ENCODE measurements around the gene FNIP1. TPM values are rescaled to one million over a fixed set of nuclear protein-coding genes. Genes with fewer than 3 reads are reported as not detected.

The FNIP1 gene
- total and polyA plus RNA-seq, 2 of the 8 experiments (the other 6 are each of a cell fraction or from before 2014, with no cell fraction given): 3.5 to 17.3 TPM

GRCh38 chr5:131677115-131677514, 119.7 kb downstream of the FNIP1 start:
- Histone ChIP-seq H2BK5ac (ENCODE audit: low read depth, low read length) (no peak overlapping the region), H3K18ac (ENCODE audit: extremely low read depth, low read length) (no peak overlapping the region), H3K4me3 (ENCODE audit: extremely low read depth in 1 of 4, insufficient read depth in 2 of 4, low read depth in 3 of 4, low read length in 4 of 4) (no peak overlapping the region), H4K5ac (ENCODE audit: insufficient read length, low read depth, low read length) (no peak overlapping the region), H4K91ac (replicated peaks; ENCODE audit: insufficient read length, low read length) (no peak overlapping the region), H3K27me3 (replicated peaks in 1 of 4; ENCODE audit: control insufficient read depth in 3 of 4, extremely low read depth in 1 of 4, insufficient read depth in 3 of 4, low read length in 3 of 4) (no peaks in the 10 kb centered on the region), H2AK5ac (ENCODE audit: low read depth, low read length) (no peak overlapping the region), H3K4ac (replicated peaks; ENCODE audit: insufficient read length, low read depth, low read length) (no peak overlapping the region), H4K8ac (ENCODE audit: extremely low read depth, insufficient read depth, low read length) (no peak overlapping the region), H3K23ac (ENCODE audit: insufficient read length) (no peak overlapping the region), H4K20me1 (replicated peaks in 1 of 2; ENCODE audit: control insufficient read depth in 1 of 2, insufficient read depth in 2 of 2, low read length in 2 of 2) (no peaks in the 10 kb centered on the region), H2BK15ac (ENCODE audit: low read length) (no peak overlapping the region), H3K4me1 (replicated peaks in 1 of 4; ENCODE audit: control insufficient read depth in 3 of 4, insufficient read depth in 4 of 4, low read length in 3 of 4) (no peaks in the 10 kb centered on the region), H3K4me2 (ENCODE audit: insufficient read depth in 1 of 2, low read depth in 2 of 2, low read length in 2 of 2) (no peak overlapping the region), H3K79me2 (ENCODE audit: control insufficient read depth in 1 of 2, insufficient read depth in 2 of 2, low read length in 2 of 2) (no peaks in the 10 kb centered on the region), H2BK12ac (ENCODE audit: low read depth, low read length) (no peak overlapping the region), H3K27ac (ENCODE audit: low read depth, low read length) (no peak overlapping the region), H3K9me3 (ENCODE audit: insufficient read depth in 2 of 2, low read depth in 1 of 2, low read length in 1 of 2) (no peaks in the 10 kb centered on the region), H2BK20ac (ENCODE audit: low read length) (no peak overlapping the region), H3K56ac (replicated peaks; ENCODE audit: insufficient read length, low read depth, low read length) (no peak overlapping the region), H2BK120ac (replicated peaks; ENCODE audit: low read depth, low read length) (no peak overlapping the region), H3K79me1 (ENCODE audit: low read depth, low read length) (no peaks in the 10 kb centered on the region), H3K9ac (replicated peaks in 1 of 4; ENCODE audit: extremely low read depth in 1 of 4, low read depth in 3 of 4, low read length in 3 of 4) (no peak overlapping the region), H3K23me2 (ENCODE audit: low read depth, low read length) (no peaks in the 10 kb centered on the region), H2AFZ (ENCODE audit: low read length) (no peak overlapping the region), H3K36me3 (ENCODE audit: control insufficient read depth in 2 of 4, insufficient read depth in 4 of 4, low read length in 3 of 4) (peaks cover 0 to 18% (median 5%) of the 10 kb centered on the region in 4 experiments; a peak in 4 of 8 replicates), H3K14ac (ENCODE audit: insufficient read length) (no peak overlapping the region)
- FAIRE-seq (no peak), DNase-seq (ENCODE audit: low read depth in 1 of 2, low spot score in 2 of 2) (no peak)
- CTCF ChIA-PET (ENCODE audit: partially characterized antibody): no interaction called here
- TF ChIP-seq NANOG (IDR thresholded peaks at IDR 0.05; ENCODE audit: insufficient read depth, low read depth, low read length, poor library complexity, severe bottlenecking) (no peak), BCL11A (IDR thresholded peaks at IDR 0.05; ENCODE audit: low read depth in 2 of 2, low read length in 2 of 2) (no peak), GTF2F1 (IDR thresholded peaks at IDR 0.05; ENCODE audit: borderline replicate concordance, low read depth, low read length) (no peak)
- POLR2A ChIA-PET (ENCODE audit: partially characterized antibody): no interaction called here
- 91% methylated on average over 3 of the region's 3 CpGs; no CpG with 5 or more reads in 1 of the 2 experiments for WGBS, 2 experiments (ENCODE audit: extremely low coverage in 1 of 2, insufficient coverage in 1 of 2, insufficient read length in 1 of 2, insufficient replicate concordance in 2 of 2, low coverage in 1 of 2, low lambda C conversion rate in 2 of 2, missing lambda C conversion rate in 1 of 2)
